ENCODE measurements around the gene ATF4.

GRCh38 chr22:39490966-39491680 is 29.2 kb upstream of the ATF4 start:
- TF ChIP-seq, protein P1, sequence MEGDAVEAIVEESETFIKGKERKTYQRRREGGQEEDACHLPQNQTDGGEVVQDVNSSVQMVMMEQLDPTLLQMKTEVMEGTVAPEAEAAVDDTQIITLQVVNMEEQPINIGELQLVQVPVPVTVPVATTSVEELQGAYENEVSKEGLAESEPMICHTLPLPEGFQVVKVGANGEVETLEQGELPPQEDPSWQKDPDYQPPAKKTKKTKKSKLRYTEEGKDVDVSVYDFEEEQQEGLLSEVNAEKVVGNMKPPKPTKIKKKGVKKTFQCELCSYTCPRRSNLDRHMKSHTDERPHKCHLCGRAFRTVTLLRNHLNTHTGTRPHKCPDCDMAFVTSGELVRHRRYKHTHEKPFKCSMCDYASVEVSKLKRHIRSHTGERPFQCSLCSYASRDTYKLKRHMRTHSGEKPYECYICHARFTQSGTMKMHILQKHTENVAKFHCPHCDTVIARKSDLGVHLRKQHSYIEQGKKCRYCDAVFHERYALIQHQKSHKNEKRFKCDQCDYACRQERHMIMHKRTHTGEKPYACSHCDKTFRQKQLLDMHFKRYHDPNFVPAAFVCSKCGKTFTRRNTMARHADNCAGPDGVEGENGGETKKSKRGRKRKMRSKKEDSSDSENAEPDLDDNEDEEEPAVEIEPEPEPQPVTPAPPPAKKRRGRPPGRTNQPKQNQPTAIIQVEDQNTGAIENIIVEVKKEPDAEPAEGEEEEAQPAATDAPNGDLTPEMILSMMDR (IDR thresholded peaks at IDR 0.05; ENCODE audit: low read depth, low read length), result no peak
- TF ChIP-seq MYC (IDR thresholded peaks at IDR 0.05; ENCODE audit: low read depth, low read length), result no peak
- no peak for TF ChIP-seq POLR2A (IDR thresholded peaks at IDR 0.05; ENCODE audit: extremely low read depth, insufficient read length)

All from NB4 (cell line).